MM.1S (cell line): ENCODE data around the gene HM13.

Experiments
- DNase-seq: peaks from one replicate; pipeline ENCODE4 v3.0.0-alpha.2; 2015
- H2AFZ ChIP-seq: fragments of 300-600 bp; sonication (generic); 2 replicates; pipeline ENCODE4 v1.6.0; 2016; ENCODE audit warnings: antibody characterized with exemption, low read length
- H3F3A ChIP-seq: fragments of 300-600 bp; sonication (generic); 2 replicates; pipeline ENCODE4 v1.6.1; 2016; ENCODE audit warnings: mild to moderate bottlenecking, antibody characterized with exemption, low read length, moderate library complexity, mixed read lengths; ENCODE audit not compliant: insufficient read depth
- H3K27ac ChIP-seq: fragments of 300-600 bp; sonication (generic); 2 replicates; pipeline ENCODE4 v1.5.1; 2016; ENCODE audit warnings: mild to moderate bottlenecking, low read length
- H3K27me3 ChIP-seq: fragments of 300-600 bp; sonication (generic); replicated peaks from 2 replicates; pipeline ENCODE4 v1.6.0; 2016; ENCODE audit warnings: low read length; ENCODE audit not compliant: insufficient read depth
- H3K36me3 ChIP-seq: fragments of 300-600 bp; sonication (generic); replicated peaks from 2 replicates; pipeline ENCODE4 v1.6.1; 2016; ENCODE audit warnings: mild to moderate bottlenecking, low read length, mixed read lengths; ENCODE audit not compliant: insufficient read depth
- H3K4me1 ChIP-seq: fragments of 300-600 bp; sonication (generic); 2 replicates; pipeline ENCODE4 v1.6.1; 2016; ENCODE audit warnings: low read length, mixed read lengths
- H3K4me2 ChIP-seq: fragments of 300-600 bp; sonication (generic); 2 replicates; pipeline ENCODE4 v1.6.0; 2016; ENCODE audit warnings: low read depth, low read length
- H3K4me3 ChIP-seq: fragments of 300-600 bp; sonication (generic); 2 replicates; pipeline ENCODE4 v1.5.1; 2016; ENCODE audit warnings: low read length, mixed read lengths
- H3K79me2 ChIP-seq: fragments of 300-600 bp; sonication (generic); 2 replicates; pipeline ENCODE4 v1.6.1; 2016; ENCODE audit warnings: mixed run types, low read length, mixed read lengths
- H3K9ac ChIP-seq: fragments of 300-600 bp; sonication (generic); 2 replicates; pipeline ENCODE4 v1.6.1; 2016; ENCODE audit warnings: low read length, mixed read lengths
- H3K9me2 ChIP-seq: fragments of 300-600 bp; sonication (generic); replicated peaks from 2 replicates; pipeline ENCODE4 v1.6.1; 2016; ENCODE audit warnings: mild to moderate bottlenecking, low read length, mixed read lengths; ENCODE audit not compliant: insufficient read depth
- H3K9me3 ChIP-seq: fragments of 300-600 bp; sonication (generic); replicated peaks from 2 replicates; pipeline ENCODE4 v1.6.1; 2016; ENCODE audit warnings: mild to moderate bottlenecking, low read length, mixed read lengths; ENCODE audit not compliant: insufficient read depth
- H4K20me1 ChIP-seq: fragments of 300-600 bp; sonication (generic); 2 replicates; pipeline ENCODE4 v1.6.1; 2016; ENCODE audit warnings: mild to moderate bottlenecking, low read length, moderate library complexity, mixed read lengths; ENCODE audit not compliant: insufficient read depth
- EZH2 ChIP-seq: fragments of 300-600 bp; sonication (generic); optimal IDR thresholded peaks from 2 replicates; pipeline ENCODE3; 2017; ENCODE audit warnings: low read depth, mild to moderate bottlenecking, antibody characterized with exemption, low read length, mixed read lengths
- EZH2phosphoT487 ChIP-seq: fragments of 300-600 bp; sonication (generic); IDR thresholded peaks from 2 replicates; pipeline ENCODE4 v1.6.1; 2018; ENCODE audit warnings: antibody characterized with exemption, low read length
- TF ChIP-seq, protein P1 (sequence below): fragments of 300-600 bp; sonication (generic); IDR thresholded peaks from 2 replicates; pipeline ENCODE4 v1.5.1; 2016; ENCODE audit warnings: antibody characterized with exemption, low read length, mixed read lengths

Gene HM13

DNA sequence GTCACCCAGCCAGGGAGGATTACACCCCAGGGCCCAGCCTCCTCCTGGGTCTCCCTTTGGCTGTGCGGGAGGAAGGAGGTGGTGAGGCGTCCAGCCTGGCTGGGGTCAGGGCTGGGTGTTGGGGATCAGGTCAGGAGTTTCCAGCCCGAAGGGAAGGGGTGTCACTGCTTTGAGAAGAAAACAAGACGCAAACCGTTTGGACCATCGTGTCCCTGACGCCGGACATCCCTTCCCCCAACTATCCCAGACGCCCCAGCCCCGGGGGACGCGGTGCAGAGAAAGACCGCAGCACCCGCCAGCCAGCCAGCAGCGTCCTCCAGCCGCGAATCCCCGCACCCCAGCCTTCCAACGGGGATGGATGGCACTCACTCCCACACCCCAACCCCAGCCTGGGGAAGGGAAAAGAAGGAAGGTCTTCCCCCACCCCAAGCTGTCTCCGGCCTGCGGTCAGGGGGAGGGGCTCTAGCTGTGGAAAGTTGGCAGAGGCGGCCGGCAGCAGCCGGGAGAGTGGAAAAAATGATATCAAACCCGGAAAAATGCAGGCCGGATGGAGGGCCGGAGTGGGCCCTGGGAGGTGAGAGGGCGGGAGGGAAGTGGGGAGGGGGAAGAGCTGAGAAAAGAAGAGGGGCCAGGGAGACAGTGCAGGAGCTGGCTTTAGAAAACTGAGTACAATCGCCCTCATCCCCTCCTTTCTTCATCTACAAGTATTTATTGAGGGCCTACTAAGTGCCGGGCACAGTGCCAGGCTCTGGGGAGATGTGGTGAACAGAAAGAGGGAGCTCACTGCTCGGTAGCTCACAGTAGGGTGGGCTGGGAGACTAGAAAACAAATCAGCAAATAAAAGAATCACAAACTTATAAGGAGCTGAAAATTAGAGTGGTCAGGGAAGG lies 28.5 kb upstream of the HM13 start:
- no peaks in the 10 kb centered on the region for H4K20me1 ChIP-seq
- H2AFZ ChIP-seq: no peak overlapping the region
- H3K4me3 ChIP-seq: no peak overlapping the region
- H3K27ac ChIP-seq: no peak overlapping the region
- no peaks in the 10 kb centered on the region for H3K9me3 ChIP-seq
- H3K4me1 ChIP-seq: no peaks in the 10 kb centered on the region
- no peaks in the 10 kb centered on the region for H3F3A ChIP-seq
- H3K27me3 ChIP-seq: no peaks in the 10 kb centered on the region
- TF ChIP-seq EZH2: no peak
- TF ChIP-seq, protein P1, sequence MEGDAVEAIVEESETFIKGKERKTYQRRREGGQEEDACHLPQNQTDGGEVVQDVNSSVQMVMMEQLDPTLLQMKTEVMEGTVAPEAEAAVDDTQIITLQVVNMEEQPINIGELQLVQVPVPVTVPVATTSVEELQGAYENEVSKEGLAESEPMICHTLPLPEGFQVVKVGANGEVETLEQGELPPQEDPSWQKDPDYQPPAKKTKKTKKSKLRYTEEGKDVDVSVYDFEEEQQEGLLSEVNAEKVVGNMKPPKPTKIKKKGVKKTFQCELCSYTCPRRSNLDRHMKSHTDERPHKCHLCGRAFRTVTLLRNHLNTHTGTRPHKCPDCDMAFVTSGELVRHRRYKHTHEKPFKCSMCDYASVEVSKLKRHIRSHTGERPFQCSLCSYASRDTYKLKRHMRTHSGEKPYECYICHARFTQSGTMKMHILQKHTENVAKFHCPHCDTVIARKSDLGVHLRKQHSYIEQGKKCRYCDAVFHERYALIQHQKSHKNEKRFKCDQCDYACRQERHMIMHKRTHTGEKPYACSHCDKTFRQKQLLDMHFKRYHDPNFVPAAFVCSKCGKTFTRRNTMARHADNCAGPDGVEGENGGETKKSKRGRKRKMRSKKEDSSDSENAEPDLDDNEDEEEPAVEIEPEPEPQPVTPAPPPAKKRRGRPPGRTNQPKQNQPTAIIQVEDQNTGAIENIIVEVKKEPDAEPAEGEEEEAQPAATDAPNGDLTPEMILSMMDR: no peak
- H3K9me2 ChIP-seq: no peaks in the 10 kb centered on the region
- H3K9ac ChIP-seq: no peak overlapping the region
- H3K79me2 ChIP-seq: no peaks in the 10 kb centered on the region
- H3K4me2 ChIP-seq: no peak overlapping the region
- H3K36me3 ChIP-seq: no peaks in the 10 kb centered on the region
- DNase-seq: no peak

DNA sequence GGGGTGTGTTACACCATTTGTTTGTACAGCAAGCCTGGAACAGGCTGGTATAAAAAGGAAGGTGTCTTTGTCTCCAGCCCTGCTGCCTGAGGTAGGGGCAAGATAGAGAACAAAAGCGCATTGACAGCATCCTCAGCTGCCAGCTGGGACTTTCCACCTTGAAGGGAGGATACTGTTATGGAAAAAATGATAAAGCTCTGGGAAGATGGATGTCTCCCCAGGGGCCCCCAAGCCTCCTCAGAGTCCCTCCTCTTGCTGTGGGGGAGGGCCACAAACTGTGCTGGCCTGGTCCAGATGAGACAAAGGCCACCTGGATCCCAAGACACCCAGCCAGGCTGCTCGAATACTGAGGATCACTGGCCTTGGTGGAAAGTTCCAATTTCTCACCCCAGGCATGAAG lies 26.1 kb upstream of the HM13 start:
- no peaks in the 10 kb centered on the region for H3F3A ChIP-seq
- no peaks in the 10 kb centered on the region for H3K27me3 ChIP-seq
- no peak overlapping the region for H2AFZ ChIP-seq
- H3K9ac ChIP-seq: no peak overlapping the region
- no peaks in the 10 kb centered on the region for H3K9me3 ChIP-seq
- H3K27ac ChIP-seq: no peak overlapping the region
- no peaks in the 10 kb centered on the region for H4K20me1 ChIP-seq
- no peaks in the 10 kb centered on the region for H3K9me2 ChIP-seq
- H3K4me2 ChIP-seq: no peak overlapping the region
- H3K4me3 ChIP-seq: no peak overlapping the region
- H3K4me1 ChIP-seq: no peaks in the 10 kb centered on the region
- no peaks in the 10 kb centered on the region for H3K36me3 ChIP-seq
- TF ChIP-seq, protein P1: no peak
- TF ChIP-seq EZH2: no peak
- TF ChIP-seq EZH2phosphoT487: no peak
- DNase-seq: no peak
- no peaks in the 10 kb centered on the region for H3K79me2 ChIP-seq

DNA sequence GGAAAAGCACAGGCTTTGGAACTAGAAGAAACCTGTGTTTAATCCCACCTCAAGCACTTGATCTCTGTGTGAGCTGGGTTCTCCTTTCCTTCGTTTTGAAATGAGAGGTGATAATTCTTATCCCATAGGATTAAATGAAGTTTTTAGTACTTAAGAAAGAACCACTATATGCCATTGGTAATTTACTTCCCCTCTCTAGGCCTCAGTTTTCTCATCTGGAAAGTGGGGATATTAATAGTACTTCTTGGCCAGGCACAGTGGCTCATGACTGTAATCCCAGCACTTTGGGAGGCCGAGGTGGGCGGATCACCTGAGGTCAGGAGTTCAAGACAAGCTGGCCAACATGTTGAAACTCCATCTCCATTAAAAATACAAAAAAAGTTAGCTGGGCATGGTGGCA lies 25.1 kb upstream of the HM13 start:
- Histone ChIP-seq H3F3A (no peaks in the 10 kb centered on the region), H3K9ac (no peak overlapping the region), H2AFZ (no peak overlapping the region), H3K36me3 (no peaks in the 10 kb centered on the region), H3K4me1 (no peaks in the 10 kb centered on the region), H3K9me3 (no peaks in the 10 kb centered on the region), H3K27ac (no peak overlapping the region), H3K9me2 (no peaks in the 10 kb centered on the region), H3K4me3 (no peak overlapping the region), H3K4me2 (no peak overlapping the region), H3K27me3 (no peaks in the 10 kb centered on the region), H4K20me1 (no peaks in the 10 kb centered on the region), H3K79me2 (no peaks in the 10 kb centered on the region)
- DNase-seq: no peak
- TF ChIP-seq, protein P1: no peak
- TF ChIP-seq EZH2phosphoT487 (no peak), EZH2 (no peak)
